Ishikawa (cell line): ENCODE data around the gene PHKA2.

Experiments used
- CEBPB ChIP-seq: IDR thresholded peaks from 2 replicates; pipeline ENCODE4 v1.6.1; 2012
- CREB1 ChIP-seq: IDR thresholded peaks from 2 replicates; pipeline ENCODE4 v1.6.1; 2012; ENCODE audit warnings: low read depth
- EP300 ChIP-seq: IDR thresholded peaks from 2 replicates; pipeline ENCODE4 v1.6.1; 2012; ENCODE audit warnings: borderline replicate concordance
- FOXM1 ChIP-seq: IDR thresholded peaks from 2 replicates; pipeline ENCODE4 v1.6.1; 2012; ENCODE audit warnings: low read depth, borderline replicate concordance
- MAX ChIP-seq: IDR thresholded peaks from 2 replicates; pipeline ENCODE4 v1.6.1; 2012
- RAD21 ChIP-seq: IDR thresholded peaks from 2 replicates; pipeline ENCODE4 v1.6.1; 2012; ENCODE audit warnings: low read depth
- REST ChIP-seq: IDR thresholded peaks from 2 replicates; pipeline ENCODE4 v1.6.1; 2012; ENCODE audit warnings: low read depth, mild to moderate bottlenecking
- TAF1 ChIP-seq: IDR thresholded peaks from 2 replicates; pipeline ENCODE4 v1.6.1; 2012; ENCODE audit warnings: low read depth, mild to moderate bottlenecking
- TCF12 ChIP-seq: IDR thresholded peaks from 2 replicates; pipeline ENCODE4 v1.6.1; 2012; ENCODE audit warnings: low read depth
- USF1 ChIP-seq: IDR thresholded peaks from 2 replicates; pipeline ENCODE4 v1.6.1; 2012
- ZBTB7A ChIP-seq: IDR thresholded peaks from 2 replicates; pipeline ENCODE4 v1.6.1; 2012; ENCODE audit warnings: low read depth

- no peak for TF ChIP-seq EP300
- no peak for TF ChIP-seq FOXM1
- TF ChIP-seq USF1 = no peak
- TF ChIP-seq MAX = no peak
- no peak for TF ChIP-seq REST
- no peak for TF ChIP-seq ZBTB7A
- no peak for TF ChIP-seq CREB1
- no peak for TF ChIP-seq RAD21
- TF ChIP-seq TCF12 = no peak
- no peak for TF ChIP-seq CEBPB
- TF ChIP-seq TAF1 = no peak
These were observed 85.4 kb downstream of the PHKA2 start for GRCh38 chrX:18898492-18898891.
